HG02943 (cell line): ENCODE results near the gene PIEZO2.

Experiments
- ATAC-seq: cut with Tn5 transposase; IDR thresholded peaks from one replicate; pipeline ENCODE4 v1.9.1; 2021; ENCODE audit warnings: mild to moderate bottlenecking, low read depth, moderate library complexity; ENCODE audit not compliant: unreplicated experiment

PIEZO2 gene

GRCh38 chr18:10760986-10761385 lies 388.4 kb downstream of the PIEZO2 start:
- no peak for ATAC-seq

- no peak for ATAC-seq
These were observed 390.1 kb downstream of the PIEZO2 start for GRCh38 chr18:10759241-10759640.

- ATAC-seq: no peak
These were observed 391.4 kb downstream of the PIEZO2 start for GRCh38 chr18:10757946-10758345.

GRCh38 chr18:10757349-10757748 lies 392.0 kb downstream of the PIEZO2 start:
- no peak for ATAC-seq

GRCh38 chr18:10755855-10756254 lies 393.5 kb downstream of the PIEZO2 start:
- no peak for ATAC-seq

- no peak for ATAC-seq
These were observed 395.2 kb downstream of the PIEZO2 start for GRCh38 chr18:10754128-10754527.

- no peak for ATAC-seq
These were observed 397.0 kb downstream of the PIEZO2 start for GRCh38 chr18:10752382-10752781.

GRCh38 chr18:10751653-10752052 lies 397.7 kb downstream of the PIEZO2 start:
- ATAC-seq: no peak

GRCh38 chr18:10750191-10751035 lies 399.0 kb downstream of the PIEZO2 start:
- no peak for ATAC-seq

GRCh38 chr18:10748641-10749040 lies 400.7 kb downstream of the PIEZO2 start:
- no peak for ATAC-seq

- no peak for ATAC-seq
These were observed 403.4 kb downstream of the PIEZO2 start for GRCh38 chr18:10745971-10746370.

GRCh38 chr18:10745219-10745618 lies 404.1 kb downstream of the PIEZO2 start:
- no peak for ATAC-seq

- ATAC-seq: no peak
These were observed 405.6 kb downstream of the PIEZO2 start for GRCh38 chr18:10743766-10744165.

GRCh38 chr18:10739152-10739551 lies 410.2 kb downstream of the PIEZO2 start:
- ATAC-seq: no peak

GRCh38 chr18:10736984-10737383 lies 412.4 kb downstream of the PIEZO2 start:
- ATAC-seq: no peak

- ATAC-seq: no peak
These were observed 416.4 kb downstream of the PIEZO2 start for GRCh38 chr18:10732990-10733389.

GRCh38 chr18:10727477-10727876 lies 421.9 kb downstream of the PIEZO2 start:
- ATAC-seq: no peak

GRCh38 chr18:10726198-10727068 lies 422.9 kb downstream of the PIEZO2 start:
- ATAC-seq: no peak

GRCh38 chr18:10724666-10725065 lies 424.7 kb downstream of the PIEZO2 start:
- ATAC-seq: no peak

- ATAC-seq: no peak
These were observed 425.9 kb downstream of the PIEZO2 start for GRCh38 chr18:10723496-10723895.

GRCh38 chr18:10718809-10719208 lies 430.6 kb downstream of the PIEZO2 start:
- no peak for ATAC-seq
